AG04449 (cell line): ENCODE measurements around the gene USP40.

Experiments
- CTCF ChIA-PET: fragments of 350-600 bp; formaldehyde crosslinking; extraction: SDS; loops from one replicate; lab custom pipeline; 2021; ENCODE audit warnings: antibody characterized with exemption; lab: Yijun Ruan, JAX
- POLR2A ChIA-PET: fragments of 400-600, 350-600 bp; formaldehyde crosslinking; extraction: SDS; loops from one replicate; lab custom pipeline; 2020; ENCODE audit warnings: antibody characterized with exemption, inconsistent platforms; lab: Yijun Ruan, JAX
- DNase-seq: peaks from one replicate; pipeline ENCODE4 v3.0.0-alpha.2; 2010; ENCODE audit warnings: low read depth, low spot score
- H3K4me3 ChIP-seq: 2 replicates; pipeline ENCODE4 v1.5.1; 2011; ENCODE audit warnings: low read depth, mild to moderate bottlenecking, control low read depth, low read length
- CTCF ChIP-seq: IDR thresholded peaks from one replicate; pipeline ENCODE4 v1.5.1; 2011; ENCODE audit warnings: mild to moderate bottlenecking, moderate library complexity, low read length, control low read depth, inconsistent platforms; ENCODE audit not compliant: insufficient read depth; ENCODE audit errors: missing control alignments

USP40 gene

DNA sequence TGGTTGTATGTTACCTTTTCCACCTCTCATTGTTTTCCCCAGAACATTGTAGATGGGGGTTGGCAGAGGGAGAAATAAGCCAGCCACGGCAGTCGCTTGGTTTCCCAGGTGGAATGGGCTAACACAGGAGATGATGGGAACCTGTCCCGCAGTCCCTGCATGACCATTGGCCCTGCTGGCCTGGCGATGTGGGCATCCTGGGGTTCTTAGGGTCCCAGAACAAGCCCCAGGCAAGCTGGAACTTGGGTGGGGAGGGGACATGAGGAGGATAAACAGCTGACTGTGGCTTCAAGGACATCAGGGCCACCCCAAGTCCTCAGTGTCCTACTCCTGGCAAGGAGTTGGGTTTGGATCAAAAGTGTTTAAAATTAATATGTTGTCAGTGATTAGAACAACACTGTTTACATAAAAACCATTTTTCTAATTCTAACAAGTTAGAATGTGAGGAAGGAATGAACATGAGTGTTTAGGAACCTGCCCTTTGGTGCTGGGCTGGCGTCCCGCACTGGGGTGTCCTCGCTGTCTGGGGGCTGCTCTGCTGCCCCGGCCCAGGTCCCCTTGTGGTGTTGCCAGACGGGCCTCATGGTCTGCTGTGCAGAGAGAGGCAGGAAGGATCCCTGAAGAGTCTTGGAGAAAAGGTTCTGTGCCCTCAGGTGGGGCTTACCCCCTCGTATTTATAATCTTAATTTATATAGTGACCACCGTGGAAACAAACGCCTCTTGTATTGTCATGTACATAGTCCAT, 95.1 kb downstream of the USP40 start:
- no peak overlapping the region for H3K4me3 ChIP-seq
- CTCF ChIA-PET, result no interaction called here
- TF ChIP-seq CTCF, result no peak
- no peak for DNase-seq
- POLR2A ChIA-PET, result no interaction called here

DNA sequence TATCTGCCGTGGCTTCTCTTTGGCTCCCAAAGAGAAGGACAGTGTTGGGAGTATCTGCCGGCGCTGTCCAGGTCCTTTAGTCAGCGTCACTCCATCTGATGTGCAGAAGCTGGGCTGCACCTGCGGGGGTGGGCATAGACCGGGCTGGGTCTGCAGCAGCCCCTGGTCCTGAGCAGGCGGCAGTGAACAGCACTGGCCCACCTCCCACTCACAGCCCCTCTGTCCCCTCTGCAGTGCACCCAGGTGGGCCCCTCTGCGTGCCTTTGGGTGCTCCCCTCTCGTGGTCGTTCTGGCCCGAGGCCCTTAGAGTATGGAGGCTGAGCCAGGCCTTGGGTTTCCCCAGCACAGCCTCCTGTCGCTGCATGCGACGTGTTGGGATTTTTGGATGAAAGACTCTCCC, 95.7 kb downstream of the USP40 start:
- ChIA-PET POLR2A (no interaction called here), CTCF (no interaction called here)
- no peak for TF ChIP-seq CTCF
- DNase-seq, result no peak
- H3K4me3 ChIP-seq, result no peak overlapping the region

DNA sequence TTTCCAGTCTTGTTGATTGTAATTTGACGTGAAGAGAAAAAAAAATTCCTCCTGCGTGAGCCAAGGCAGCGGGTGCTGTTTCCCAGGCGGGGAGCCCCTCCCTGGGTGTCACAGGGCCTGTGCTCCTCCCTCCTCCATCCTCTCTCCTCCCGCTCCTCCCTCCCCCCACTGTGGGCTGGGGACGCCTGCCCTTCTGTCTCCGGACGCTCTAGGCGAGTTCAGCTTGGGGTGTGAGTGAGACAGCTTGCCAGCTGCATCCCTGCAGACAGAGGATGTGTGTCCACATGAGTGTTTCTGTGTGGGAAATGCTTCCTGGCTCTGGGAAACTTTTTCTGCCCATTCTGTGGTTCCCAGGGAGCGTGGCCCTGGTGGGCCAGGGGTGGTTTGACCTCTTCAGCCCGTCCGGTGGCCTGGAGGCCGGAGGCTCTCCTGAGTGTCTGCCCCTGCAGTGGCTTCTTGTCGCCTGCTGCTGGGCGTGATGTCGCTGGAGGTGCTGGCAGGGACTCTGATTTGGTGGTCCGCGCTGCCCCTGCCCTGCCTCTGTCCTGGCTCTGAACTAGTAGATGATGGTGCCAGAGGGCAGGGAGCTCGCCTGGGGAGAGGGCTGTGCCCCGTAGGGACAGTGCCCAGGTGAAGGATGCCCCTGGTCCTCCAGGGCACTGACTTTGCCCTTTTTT, 96.4 kb downstream of the USP40 start:
- no peak for TF ChIP-seq CTCF
- ChIA-PET CTCF (no interaction called here), POLR2A (no interaction called here)
- H3K4me3 ChIP-seq, result no peak overlapping the region
- DNase-seq, result no peak

GRCh38 chr2:233469261-233470010, 97.1 kb downstream of the USP40 start:
- no peak for DNase-seq
- H3K4me3 ChIP-seq, result no peak overlapping the region
- ChIA-PET CTCF (interaction anchor here (1.2 kb wide), 1 partner anchor 12 kb away, joined by 3 read pairs; no protein-coding TSS in a partner anchor), POLR2A (no interaction called here)
- TF ChIP-seq CTCF, result no peak

DNA sequence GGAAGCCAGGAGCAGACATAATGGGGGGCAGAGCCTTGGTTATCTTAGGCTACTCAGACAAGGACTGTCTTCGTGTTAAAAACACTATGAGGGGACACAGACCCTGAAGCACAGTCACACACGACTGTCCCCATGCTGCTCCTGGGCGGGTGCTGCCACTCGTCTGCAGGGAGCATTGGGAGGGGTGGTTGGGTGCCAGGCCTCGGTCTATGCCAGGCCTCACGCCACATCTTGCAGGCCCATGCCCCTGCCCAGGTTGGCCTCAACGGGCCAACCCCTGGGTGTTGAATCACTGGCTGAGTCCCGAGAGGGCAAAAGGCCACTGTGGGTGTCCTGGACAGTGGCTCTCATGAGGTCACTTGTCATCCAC, 97.9 kb downstream of the USP40 start:
- CTCF ChIA-PET, result interaction anchor here (1.2 kb wide), 1 partner anchor 12 kb away, joined by 3 read pairs; no protein-coding TSS in a partner anchor
- TF ChIP-seq CTCF, result no peak
- no peak for DNase-seq
- no peak overlapping the region for H3K4me3 ChIP-seq
- POLR2A ChIA-PET, result no interaction called here
